K562 (cell line): ENCODE measurements around the gene ECHDC1.

ENCODE experiments used
- CEBPB ChIP-seq: fragments of 450-650 bp; IDR thresholded peaks from 2 replicates; pipeline ENCODE4 v1.6.1; 2016; ENCODE audit warnings: missing genetic modification characterization, missing compliant biosample characterization
- FOXA1 ChIP-seq: fragments of 450-650 bp; IDR thresholded peaks from 2 replicates; pipeline ENCODE4 v1.6.1; 2016; ENCODE audit warnings: mild to moderate bottlenecking, borderline replicate concordance
- NFE2L1 ChIP-seq: fragments of 450-650 bp; IDR thresholded peaks from 2 replicates; pipeline ENCODE4 v1.6.1; 2016; ENCODE audit warnings: missing genetic modification characterization, low read depth, mild to moderate bottlenecking, missing compliant biosample characterization, moderate library complexity, borderline replicate concordance

GRCh38 chr6:127382413-127382812 lies 39.0 kb upstream of the ECHDC1 start:
- TF ChIP-seq NFE2L1 (tag), result no peak
- TF ChIP-seq CEBPB (tag), result no peak
- no peak for TF ChIP-seq FOXA1
